A673 (cell line): Measurements from ENCODE around the gene TEX2. TPM values are rescaled to one million over a fixed set of nuclear protein-coding genes. Genes with fewer than 3 reads are reported as not detected.

Experiments used
- BruUV-seq: library from RNA; stranded (reverse); fragments of 400-500 nt; replicated peaks from 2 replicates; lab custom pipeline; 2021; lab: Mats Ljungman, UMichigan
- CTCF ChIA-PET: fragments of 300-600 bp; sonication (Branson Sonifier 250); formaldehyde crosslinking; loops from one replicate; lab custom pipeline; 2022; ENCODE audit warnings: antibody characterized with exemption; lab: Charles Lee
- POLR2A ChIA-PET: fragments of 300-600 bp; sonication (Branson Sonifier 250); formaldehyde crosslinking; loops from one replicate; lab custom pipeline; 2022; ENCODE audit warnings: antibody characterized with exemption; ENCODE audit not compliant: low non-redundant PET; lab: Charles Lee
- DNase-seq: peaks from one replicate; pipeline ENCODE4 v3.0.0-alpha.2; 2015; ENCODE audit warnings: low spot score
- H3K27ac ChIP-seq: fragments of 200-600 bp; sonication (generic); 2 replicates; pipeline ENCODE4 v1.5.1; 2016; ENCODE audit warnings: mixed run types, low read depth, mild to moderate bottlenecking, mixed read lengths, antibody characterized with exemption, low read length; ENCODE audit not compliant: poor library complexity, severe bottlenecking
- H3K27me3 ChIP-seq: fragments of 200-600 bp; sonication (generic); replicated peaks from 2 replicates; pipeline ENCODE4 v1.6.1; 2017; ENCODE audit warnings: mixed run types, low read depth, mild to moderate bottlenecking, mixed read lengths, antibody characterized with exemption, low read length; ENCODE audit not compliant: insufficient read depth, poor library complexity
- H3K36me3 ChIP-seq: fragments of 200-600 bp; sonication (generic); 2 replicates; pipeline ENCODE4 v1.6.1; 2016; ENCODE audit warnings: mixed run types, mild to moderate bottlenecking, mixed read lengths, antibody characterized with exemption, low read length; ENCODE audit not compliant: insufficient read depth, poor library complexity, severe bottlenecking
- H3K4me1 ChIP-seq: fragments of 200-600 bp; sonication (generic); 2 replicates; pipeline ENCODE4 v1.6.1; 2017; ENCODE audit warnings: mixed run types, mild to moderate bottlenecking, mixed read lengths, antibody characterized with exemption, low read length; ENCODE audit not compliant: insufficient read depth, poor library complexity, severe bottlenecking
- H3K4me3 ChIP-seq: fragments of 200-600 bp; sonication (generic); 2 replicates; pipeline ENCODE4 v1.5.1; 2016; ENCODE audit warnings: low read depth, mixed run types, mild to moderate bottlenecking, mixed read lengths, low read length; ENCODE audit not compliant: poor library complexity, severe bottlenecking
- H3K9me3 ChIP-seq: fragments of 200-600 bp; sonication (generic); 2 replicates; pipeline ENCODE4 v1.6.1; 2016; ENCODE audit warnings: mixed run types, low read depth, mild to moderate bottlenecking, mixed read lengths, antibody characterized with exemption, low read length; ENCODE audit not compliant: poor library complexity, severe bottlenecking
- EZH2 ChIP-seq: fragments of 200-600 bp; sonication (generic); IDR thresholded peaks from 2 replicates; pipeline ENCODE4 v1.6.1; 2017; ENCODE audit warnings: borderline replicate concordance, low read depth, mild to moderate bottlenecking, mixed read lengths, antibody characterized with exemption, low read length; ENCODE audit not compliant: poor library complexity, severe bottlenecking
- intact Hi-C: fragments of 100-400 bp; cut with micrococcal nuclease; formaldehyde crosslinking; loops from one replicate; pipeline ENCODE4 v1.10.0; 2022; ENCODE audit not compliant: unreplicated experiment
- total RNA-seq: library from RNA; stranded (reverse); gene quantifications from 2 replicates; pipeline ENCODE4 v1.2.3, GENCODE V29; 2021
- TF ChIP-seq, protein P1 (sequence below): fragments of 300-800, 200-600 bp; sonication (generic); conservative IDR thresholded peaks from 2 replicates; pipeline ENCODE4 v1.5.1; 2017; ENCODE audit warnings: low read depth, mild to moderate bottlenecking, antibody characterized with exemption, low read length, moderate library complexity, mixed read lengths

The TEX2 gene
- total RNA-seq, 1 experiment from 2014 or later: 16.1 TPM

DNA sequence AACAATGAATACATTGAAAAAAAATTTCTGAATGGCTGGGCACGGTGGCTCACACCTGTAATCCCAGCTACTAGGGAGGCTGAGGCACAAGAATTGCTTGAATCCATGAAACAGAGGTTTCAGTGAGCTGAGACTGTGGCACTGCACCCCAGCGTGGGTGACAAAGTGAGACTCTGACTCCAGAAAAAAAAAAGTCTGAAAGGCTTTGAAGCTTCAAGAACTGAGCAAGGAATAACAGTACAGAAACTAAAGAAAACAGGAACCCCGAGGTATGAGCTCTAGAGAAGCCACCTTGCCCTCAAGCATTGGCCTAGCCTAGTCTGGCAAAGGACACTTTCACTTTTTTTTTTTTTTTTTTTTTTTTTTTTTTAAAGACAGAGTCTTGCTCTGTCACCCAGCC, 45.0 kb downstream of the TEX2 start:
- TF ChIP-seq, protein P1, sequence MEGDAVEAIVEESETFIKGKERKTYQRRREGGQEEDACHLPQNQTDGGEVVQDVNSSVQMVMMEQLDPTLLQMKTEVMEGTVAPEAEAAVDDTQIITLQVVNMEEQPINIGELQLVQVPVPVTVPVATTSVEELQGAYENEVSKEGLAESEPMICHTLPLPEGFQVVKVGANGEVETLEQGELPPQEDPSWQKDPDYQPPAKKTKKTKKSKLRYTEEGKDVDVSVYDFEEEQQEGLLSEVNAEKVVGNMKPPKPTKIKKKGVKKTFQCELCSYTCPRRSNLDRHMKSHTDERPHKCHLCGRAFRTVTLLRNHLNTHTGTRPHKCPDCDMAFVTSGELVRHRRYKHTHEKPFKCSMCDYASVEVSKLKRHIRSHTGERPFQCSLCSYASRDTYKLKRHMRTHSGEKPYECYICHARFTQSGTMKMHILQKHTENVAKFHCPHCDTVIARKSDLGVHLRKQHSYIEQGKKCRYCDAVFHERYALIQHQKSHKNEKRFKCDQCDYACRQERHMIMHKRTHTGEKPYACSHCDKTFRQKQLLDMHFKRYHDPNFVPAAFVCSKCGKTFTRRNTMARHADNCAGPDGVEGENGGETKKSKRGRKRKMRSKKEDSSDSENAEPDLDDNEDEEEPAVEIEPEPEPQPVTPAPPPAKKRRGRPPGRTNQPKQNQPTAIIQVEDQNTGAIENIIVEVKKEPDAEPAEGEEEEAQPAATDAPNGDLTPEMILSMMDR: no peak
- TF ChIP-seq EZH2: no peak
- H3K4me3 ChIP-seq: no peak overlapping the region
- no peaks in the 10 kb centered on the region for H3K27me3 ChIP-seq
- no peak overlapping the region for H3K27ac ChIP-seq
- no peaks in the 10 kb centered on the region for H3K36me3 ChIP-seq
- no TSS peak for BruUV-seq
- H3K4me1 ChIP-seq: peaks cover 27% of the 10 kb centered on the region
- CTCF ChIA-PET: no interaction called here
- POLR2A ChIA-PET: no interaction called here
- intact Hi-C loops: no loop called here
- DNase-seq: no peak
- no peaks in the 10 kb centered on the region for H3K9me3 ChIP-seq

DNA sequence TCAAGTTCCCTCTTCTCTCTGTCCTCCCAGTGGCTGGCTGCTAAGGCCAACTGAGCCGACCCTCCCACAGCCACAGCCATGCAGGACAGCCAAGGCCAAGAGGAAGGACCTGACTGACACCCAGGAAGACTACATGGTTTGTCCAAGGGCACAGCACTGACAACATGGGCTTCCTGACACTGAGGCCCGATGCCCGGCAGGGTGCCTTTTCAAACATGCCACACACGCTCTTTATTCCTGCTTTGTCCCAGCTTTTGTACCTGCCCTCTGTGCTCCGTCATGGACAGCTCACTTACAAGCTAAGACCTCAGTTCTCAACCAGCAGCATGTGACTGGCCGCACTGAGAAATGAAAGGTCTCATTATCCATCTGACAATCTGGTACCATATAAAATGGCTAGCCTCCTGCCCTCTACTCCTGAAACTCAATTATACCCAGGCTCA, 45.8 kb downstream of the TEX2 start:
- BruUV-seq: no TSS peak
- H3K36me3 ChIP-seq: no peaks in the 10 kb centered on the region
- no peak overlapping the region for H3K4me3 ChIP-seq
- no peak for DNase-seq
- H3K4me1 ChIP-seq: peaks cover 31% of the 10 kb centered on the region
- CTCF ChIA-PET: no interaction called here
- POLR2A ChIA-PET: no interaction called here
- H3K9me3 ChIP-seq: no peaks in the 10 kb centered on the region
- no peaks in the 10 kb centered on the region for H3K27me3 ChIP-seq
- no peak for TF ChIP-seq EZH2
- TF ChIP-seq, protein P1: no peak
- intact Hi-C loops: no loop called here
- H3K27ac ChIP-seq: no peak overlapping the region

DNA sequence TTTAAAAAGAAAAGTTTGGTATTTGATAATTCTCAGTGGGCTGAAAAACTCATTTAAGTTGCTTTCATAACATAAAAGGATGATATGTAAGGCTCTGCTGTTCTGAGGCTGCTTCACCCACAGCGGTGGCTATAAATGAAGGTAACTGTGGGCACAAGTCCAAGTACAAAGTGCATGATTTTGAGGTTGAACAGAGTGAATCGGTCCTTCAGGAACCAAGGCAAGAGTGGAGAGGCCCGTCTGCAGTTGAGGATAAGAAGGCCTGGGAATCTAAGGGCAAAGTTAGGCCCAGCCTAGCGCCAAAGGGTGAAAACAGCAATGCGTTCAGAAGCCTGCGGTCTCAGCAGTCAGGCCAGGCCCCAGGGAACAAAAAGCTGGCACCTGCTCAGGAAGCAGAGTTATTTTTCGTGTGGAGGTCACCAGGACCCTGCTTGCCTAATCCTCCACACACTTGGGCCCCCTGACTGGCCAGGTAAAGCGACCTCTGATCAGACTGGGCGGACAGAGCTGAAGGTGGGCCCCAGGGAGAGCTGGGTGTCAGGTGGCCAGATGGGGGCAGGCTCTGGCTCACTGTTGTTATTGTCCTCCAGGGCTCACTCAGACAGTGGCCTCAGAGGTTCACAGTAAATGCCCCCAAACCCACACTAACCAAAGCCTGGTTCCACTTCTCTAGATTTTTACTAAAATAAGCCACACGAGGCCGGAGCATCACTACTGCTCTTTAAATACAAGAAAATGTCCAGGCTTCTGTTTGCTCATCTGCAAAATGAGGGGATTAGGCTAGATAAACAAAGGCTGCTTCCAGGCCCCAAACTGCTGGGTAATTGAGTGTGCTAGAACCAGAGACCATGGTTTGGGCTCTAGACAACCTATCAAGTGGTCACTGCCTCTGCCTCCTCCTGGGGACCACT, 46.5 kb downstream of the TEX2 start:
- no TSS peak for BruUV-seq
- TF ChIP-seq, protein P1: no peak
- ChIA-PET CTCF (no interaction called here), POLR2A (no interaction called here)
- no peaks in the 10 kb centered on the region for H3K36me3 ChIP-seq
- H3K4me3 ChIP-seq: no peak overlapping the region
- peaks cover 34% of the 10 kb centered on the region for H3K4me1 ChIP-seq
- H3K9me3 ChIP-seq: no peaks in the 10 kb centered on the region
- no peaks in the 10 kb centered on the region for H3K27me3 ChIP-seq
- H3K27ac ChIP-seq: no peak overlapping the region
- no peak for DNase-seq
- intact Hi-C loops: no loop called here
